Adrenal gland (tissue), 5 donors: Measurements from ENCODE around the gene LRRC26.

Experiments used
- CTCF ChIP-seq, 6 experiments: fragments of 450-650 bp in 4 of 6; fragments of 200-600 bp in 2 of 6; sonication (generic) in 1 of 6; IDR thresholded peaks; 1 replicate in 5 of 6; 2 replicates in 1 of 6; pipeline versions ENCODE4 v1.5.1 to v1.8.0; 2016 to 2021; ENCODE audit warnings: antibody characterized with exemption in 6 of 6, mild to moderate bottlenecking in 2 of 6, moderate library complexity in 1 of 6
- POLR2A ChIP-seq, 2 donors: fragments of 450-650 bp; IDR thresholded peaks; one replicate each; pipeline ENCODE4 v1.6.1; 2017; ENCODE audit warnings: antibody characterized with exemption in 2 of 2, mild to moderate bottlenecking in 2 of 2, moderate library complexity in 1 of 2
- donor health status: DM: no; HTN: no; CAD: no.

- no peak for TF ChIP-seq CTCF (IDR thresholded peaks at IDR 0.05)
- no peak for TF ChIP-seq POLR2A (IDR thresholded peaks at IDR 0.05)
Measured at GRCh38 chr9:137181680-137182079, 11.8 kb upstream of the LRRC26 start.
